GM19468 (cell line): ENCODE data around the gene SH2D1A.
"Not testable (repeated sequence)": the region's sequence is repeated elsewhere in the genome, so short reads cannot be mapped to it uniquely, and the experiment has no call there.

Source experiments
- ATAC-seq: cut with Tn5 transposase; IDR thresholded peaks from one replicate; pipeline ENCODE4 v1.9.1; 2021; ENCODE audit warnings: mild to moderate bottlenecking, moderate library complexity, moderate number of reproducible peaks; ENCODE audit not compliant: unreplicated experiment; ENCODE audit errors: extremely low read depth

Gene SH2D1A

DNA sequence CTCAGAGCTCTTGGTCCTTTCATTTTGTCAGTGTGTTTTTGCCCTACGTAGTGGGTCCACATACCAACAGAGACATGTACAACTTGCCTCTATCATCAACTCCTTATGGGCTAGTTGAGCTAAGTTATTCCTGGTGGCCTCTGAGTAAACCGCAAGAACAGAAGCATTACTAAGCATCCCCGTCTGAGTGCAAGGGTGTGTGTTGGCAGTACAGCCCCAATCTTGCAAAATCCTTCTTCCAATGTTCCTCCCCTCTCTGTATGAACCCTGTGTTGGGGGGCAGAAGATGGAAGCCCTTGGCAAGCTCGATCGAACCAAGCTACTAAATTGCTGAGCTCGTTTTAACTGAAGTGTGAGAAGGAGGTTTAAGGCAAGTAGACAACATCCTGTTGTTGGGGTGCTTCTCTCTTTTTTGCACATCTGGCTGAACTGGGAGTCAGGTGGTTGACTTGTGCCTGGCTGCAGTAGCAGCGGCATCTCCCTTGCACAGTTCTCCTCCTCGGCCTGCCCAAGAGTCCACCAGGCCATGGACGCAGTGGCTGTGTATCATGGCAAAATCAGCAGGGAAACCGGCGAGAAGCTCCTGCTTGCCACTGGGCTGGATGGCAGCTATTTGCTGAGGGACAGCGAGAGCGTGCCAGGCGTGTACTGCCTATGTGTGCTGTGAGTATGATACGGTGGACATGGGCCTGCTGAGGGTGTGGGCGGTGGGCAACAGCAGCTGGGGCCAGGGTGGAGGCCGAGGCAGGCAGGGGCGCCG lies at the start of gene SH2D1A:
TSS of gene SH2D1A (plus strand) at position 447 of the 760 bp plus-strand sequence. CDS start at position 527, 80 bp downstream.
- ATAC-seq, result no peak

DNA sequence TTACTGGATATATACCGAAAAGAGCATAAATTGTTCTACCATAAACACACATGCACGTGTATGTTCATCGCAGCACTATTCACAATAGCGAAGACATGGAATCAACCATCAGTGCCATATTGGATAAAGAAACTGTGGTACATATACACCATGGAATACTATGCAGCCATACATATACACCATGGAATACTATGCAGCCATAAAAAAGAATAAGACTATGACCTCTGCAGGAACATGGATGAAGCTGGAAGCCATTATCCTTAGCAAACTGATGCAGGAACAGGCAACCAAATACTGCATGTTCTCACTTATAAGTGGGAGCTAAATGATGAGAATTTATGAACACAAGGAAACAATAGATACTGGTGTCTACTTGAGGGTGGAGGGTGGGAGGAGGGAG lies 47.0 kb upstream of the SH2D1A start:
- ATAC-seq, result not testable (repeated sequence)

DNA sequence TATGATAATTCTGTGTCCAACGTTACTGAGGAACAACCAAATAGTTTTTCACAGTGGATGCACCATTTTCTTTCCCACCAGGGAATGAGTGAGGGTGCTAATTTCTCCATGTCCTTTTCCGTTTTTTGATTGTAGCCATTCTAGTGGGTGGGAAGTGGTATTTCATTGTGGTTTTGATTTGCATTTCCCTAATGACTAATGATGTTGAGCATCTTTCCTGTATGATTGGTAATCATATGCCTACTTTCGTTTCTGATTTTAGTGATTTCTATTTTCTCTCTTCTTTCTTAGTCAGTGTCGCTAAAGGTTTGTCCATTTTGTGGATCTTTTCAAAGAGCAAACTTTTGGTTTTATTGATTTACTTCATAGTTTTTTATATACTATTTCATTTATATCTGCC lies 46.0 kb upstream of the SH2D1A start:
- no peak for ATAC-seq

DNA sequence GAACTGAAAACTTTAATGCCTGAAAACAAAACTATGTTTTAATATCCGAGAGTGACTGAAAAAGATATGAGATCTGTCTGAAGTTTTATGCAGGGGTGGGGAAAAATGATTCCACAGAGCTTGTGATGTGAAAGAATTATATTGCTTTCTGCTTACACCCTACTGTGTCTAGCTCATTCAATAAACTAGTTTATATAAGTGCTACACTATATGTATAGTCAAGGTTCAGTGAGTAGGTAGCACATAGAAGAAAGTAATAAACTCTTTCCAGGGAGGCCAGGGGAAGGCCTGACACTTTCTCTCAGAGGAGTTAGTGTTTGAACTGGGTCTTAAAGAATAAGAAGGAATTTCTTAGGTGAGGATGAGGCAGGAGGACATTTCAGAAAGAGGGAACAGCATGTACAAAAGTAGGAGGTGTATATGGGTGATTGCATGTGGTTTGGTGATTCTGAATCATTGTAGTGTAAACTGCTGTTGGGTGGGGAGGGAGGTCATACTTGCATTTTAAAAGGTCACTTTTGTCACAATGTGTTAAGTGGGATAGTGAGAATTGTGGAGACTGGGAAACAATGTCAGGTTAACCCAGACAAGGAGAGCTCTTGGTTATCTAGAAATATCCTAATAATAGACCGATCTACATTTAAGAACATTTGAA lies 39.0 kb upstream of the SH2D1A start:
- no peak for ATAC-seq

DNA sequence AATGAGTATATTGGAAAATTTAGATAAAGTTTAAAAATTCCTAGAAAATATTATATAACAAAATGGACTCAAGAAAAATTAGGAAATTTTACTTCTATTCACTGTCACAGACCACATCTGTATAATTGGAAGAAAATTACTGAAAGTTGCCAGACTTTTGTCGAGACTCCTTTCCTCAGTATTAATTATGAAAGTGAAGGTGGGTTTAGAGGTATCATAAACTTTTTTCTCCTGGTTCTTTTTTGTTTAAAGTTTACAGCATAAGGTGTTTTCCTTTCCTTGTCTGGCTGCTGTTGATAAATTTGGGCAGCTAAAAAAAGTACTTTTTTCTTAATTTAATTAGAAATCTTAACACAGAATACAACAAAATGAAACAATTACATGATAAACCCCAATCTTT lies 20.6 kb upstream of the SH2D1A start:
- no peak for ATAC-seq

DNA sequence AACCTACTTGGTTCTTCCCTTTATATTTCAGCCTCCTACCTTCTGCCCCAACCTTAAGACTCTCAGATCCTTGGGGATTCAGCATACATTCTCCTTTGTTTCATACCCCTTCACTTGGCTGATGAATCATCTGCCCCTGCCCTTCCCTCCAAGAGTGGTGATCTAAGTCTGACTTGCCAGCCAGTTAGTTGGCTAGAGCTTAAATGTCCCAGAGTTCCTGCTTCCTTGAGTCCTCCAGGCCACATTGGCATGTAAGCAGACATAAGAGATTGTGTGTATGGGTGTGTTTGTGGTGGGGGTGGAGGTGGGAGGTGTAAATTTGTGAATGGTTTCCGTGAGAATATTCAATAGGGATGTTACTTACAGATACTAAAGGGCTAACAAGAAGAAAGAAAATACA lies 17.6 kb upstream of the SH2D1A start:
- ATAC-seq, result no peak

DNA sequence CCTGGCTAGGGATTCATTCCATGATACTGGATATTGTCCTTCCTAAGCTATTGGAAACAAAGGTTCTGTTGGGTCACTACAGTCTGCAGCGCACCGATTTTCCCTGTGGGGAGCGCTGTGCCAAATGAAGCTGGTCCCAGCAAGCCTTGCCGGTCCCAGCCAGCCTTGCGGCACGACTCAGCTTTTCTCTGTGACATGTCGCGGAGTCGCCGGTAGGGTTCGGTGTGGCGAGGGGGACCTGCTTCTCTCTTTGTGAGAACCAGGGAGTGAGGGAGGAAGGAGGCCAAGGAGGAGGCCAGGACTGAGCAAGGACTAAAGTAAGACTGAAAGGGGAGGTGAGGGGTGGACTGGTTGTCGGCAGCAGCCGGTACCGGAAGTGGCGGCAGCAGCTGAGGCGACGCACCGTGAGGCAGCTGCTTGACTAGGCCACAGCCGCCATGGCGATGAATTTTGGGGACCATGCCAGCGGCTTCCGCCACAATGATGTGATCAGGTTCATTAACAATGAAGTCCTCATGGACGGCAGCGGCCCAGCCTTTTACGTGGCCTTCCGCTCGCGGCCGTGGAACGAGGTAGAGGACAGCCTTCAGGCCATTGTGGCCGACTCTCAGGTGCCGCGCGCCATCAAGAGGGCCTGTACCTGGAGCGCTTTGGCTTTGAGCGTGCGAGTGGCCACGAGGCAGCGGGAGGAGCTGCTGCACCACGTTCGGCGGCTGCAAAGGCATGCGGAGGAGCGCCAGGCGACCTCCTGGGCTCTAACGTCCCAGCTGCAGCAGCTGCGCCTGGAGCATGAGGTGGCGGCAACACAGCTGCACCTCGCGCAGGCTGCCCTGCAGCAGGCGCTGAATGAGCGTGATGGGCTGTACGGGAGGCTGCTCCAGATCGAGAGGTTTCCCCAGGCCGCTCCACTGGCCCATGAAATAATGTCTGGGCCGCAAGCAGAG lies 13.6 kb upstream of the SH2D1A start, which contains the start of gene TEX13D:
TSS of gene TEX13D (plus strand) at position 180 of the 944 bp plus-strand sequence. CDS start at position 438, 258 bp downstream.
- ATAC-seq, result no peak

DNA sequence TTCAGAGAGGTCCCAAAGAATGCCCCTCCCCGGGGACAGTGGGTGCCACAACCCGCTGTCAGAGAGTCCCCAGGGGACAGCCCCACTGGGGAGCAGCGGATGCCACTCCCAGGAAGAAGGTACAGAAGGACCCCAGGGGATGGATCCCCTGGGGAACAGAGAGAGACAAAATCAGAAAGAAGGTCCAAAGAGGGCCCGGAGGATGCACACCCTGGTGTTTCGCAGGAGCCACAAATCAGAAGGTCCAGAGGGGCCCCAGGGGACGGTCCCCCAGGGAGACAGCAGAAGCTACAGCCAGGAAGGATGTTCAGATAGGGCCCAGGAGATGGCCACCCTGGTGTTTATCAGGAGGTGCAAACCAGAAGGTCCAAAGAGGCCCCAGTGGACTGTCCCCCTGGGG lies 12.5 kb upstream of the SH2D1A start:
- ATAC-seq, result no peak

DNA sequence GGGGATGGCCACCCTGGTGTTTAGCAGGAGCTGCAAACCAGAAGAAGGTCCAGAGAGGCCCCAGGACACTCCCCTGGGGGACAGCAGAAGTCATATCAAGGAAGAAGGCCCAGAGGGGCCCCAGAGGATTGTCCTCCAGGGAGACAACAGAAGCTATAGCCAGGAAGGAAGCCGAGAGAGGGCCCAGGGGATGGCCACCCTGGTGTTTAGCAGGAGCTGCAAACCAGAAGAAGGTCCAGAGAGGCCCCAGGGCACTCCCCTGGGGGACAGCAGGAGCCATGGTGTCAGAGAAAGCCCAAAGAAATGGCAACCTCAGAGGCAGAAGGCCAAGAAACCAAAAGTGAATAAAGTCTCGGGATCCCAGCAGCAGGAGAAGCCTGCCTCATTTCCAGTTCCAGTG lies 11.8 kb upstream of the SH2D1A start:
- ATAC-seq, result not testable (repeated sequence)

DNA sequence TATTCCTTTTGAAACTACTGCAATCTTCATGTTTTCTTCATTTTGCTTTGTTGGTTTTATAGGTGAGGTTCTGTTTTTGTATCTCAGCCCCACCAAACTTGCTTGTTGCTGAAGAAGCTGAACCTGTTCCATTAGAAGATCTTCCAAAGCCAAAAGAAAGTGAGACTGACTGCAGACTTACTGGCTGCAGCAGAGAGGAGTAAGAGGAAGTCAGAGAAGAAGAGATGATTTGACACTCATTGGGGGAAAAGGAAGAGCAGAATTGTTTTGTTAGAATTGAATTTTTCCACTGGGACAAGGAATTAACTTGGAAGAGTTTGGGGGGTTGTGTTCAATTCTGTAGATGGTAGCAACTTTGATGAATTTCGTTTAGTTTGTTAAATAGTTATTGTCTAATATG lies 10.8 kb upstream of the SH2D1A start:
- no peak for ATAC-seq

DNA sequence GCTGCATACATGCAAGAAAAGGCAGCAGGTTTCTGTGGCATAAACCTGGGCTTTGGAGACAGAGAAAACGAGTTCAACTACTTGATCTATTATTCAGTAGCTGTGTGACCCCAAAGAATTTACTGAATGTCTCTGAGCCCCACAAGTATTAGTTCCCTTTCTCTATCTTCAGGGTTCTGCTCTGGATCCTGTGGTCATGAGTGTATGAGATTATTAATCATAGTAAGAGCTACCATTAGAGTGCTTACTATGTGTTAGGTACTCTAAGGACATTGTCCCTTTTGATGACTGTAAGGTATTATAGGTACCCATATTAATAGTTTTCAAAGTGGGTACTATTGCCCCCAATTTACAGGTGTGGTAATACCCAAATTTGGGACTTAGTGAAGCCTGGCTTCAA lies 8.4 kb upstream of the SH2D1A start:
- no peak for ATAC-seq

DNA sequence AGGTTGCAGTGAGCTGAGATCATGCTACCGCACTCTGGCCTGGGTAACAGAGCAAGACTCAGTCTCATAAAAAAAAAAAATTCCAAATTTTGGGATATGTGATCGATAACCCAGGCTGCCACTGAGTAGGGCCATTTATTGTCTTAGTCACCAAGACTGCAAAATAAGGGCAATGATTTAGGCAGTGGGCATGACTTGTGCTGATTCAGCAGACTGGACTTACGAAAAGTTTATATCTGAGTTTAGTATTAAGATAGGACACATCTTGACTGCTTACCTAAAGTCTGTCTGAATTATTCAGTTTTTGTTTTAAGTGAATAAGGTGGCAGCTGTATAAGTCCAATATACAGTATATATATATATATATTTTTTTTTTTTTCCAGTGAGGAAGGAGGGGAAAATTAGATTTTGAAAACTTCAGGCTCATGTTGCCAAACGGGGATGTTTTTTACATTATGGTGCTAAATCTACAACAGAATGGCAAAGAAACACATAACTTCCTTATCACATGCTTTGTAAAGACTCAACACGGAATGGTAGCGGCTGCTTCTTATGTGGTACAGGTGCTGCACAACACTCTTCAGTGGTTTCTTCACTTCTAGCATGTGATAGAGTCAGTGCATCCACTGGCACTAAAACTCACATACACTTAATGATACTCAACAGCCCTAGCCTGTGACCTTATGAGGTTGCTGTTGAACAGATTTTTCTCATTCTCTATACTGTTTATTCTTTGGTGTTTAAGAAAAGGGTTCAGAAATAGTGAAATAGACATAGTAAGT lies 7.4 kb upstream of the SH2D1A start:
- ATAC-seq, result no peak

DNA sequence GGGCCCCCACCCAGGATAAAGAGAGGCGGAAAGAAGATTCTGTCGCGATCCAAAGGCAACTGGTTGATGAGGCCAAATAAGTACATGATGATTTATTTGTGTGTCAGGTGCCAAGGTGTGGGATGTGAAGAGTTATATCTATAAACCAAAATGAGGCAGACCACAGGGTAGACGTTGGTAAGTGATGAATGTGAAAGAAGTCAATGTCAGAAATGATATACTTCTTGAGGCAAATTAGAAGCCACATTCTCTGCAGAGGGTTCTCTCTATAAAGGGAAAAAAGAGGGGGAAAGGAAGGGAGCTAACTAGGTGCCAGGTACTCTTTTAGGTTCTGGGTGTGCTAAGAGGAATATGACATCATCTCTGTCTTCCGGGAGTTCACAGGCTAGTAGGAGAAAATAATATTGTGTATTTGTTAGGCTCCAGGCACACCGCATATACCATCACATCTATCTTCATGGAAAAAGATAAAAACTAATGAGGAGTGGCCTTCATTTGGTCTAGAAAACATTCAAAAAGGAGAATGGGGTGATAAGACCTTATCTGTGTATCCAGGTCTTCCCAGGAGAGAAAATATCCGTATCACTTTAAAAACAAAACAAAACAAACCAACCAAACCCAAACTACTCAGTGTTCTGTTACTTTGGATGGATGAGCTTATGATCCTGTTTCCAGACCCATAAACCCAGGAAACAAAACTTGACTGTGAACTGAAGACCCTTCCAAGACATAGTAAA lies 4.8 kb upstream of the SH2D1A start:
- ATAC-seq, result no peak

DNA sequence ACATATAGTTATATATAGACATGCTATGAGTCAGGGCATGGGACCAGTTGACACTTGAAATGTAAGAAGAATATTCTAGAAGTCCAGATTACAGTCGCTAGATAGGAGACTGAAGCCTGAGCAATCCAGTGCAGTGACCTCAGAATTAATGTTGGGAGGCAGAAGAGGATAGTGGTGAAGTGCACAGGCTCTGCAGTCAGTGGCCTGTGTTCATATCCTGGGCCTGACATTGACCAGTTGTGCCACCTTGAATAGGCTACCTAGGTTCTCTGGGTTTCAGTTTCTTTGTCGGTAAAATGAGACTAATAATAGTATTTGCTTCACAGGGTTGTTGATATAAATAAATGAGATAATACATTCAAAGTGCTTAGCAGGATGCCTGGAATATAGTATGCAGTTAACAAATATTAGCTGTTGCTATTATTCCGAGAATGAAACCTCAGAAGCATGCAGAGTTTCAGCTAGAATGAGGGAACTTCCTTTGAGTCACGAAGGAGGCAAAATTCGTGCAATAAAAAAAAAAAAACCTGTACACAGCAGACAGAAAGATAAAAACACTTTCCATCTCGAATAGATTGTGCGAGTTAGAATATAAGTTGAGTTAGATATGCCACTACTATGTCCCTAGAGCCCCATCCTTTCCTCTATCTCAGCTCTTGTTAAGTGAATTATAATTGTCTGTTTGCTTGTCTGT lies 4.0 kb upstream of the SH2D1A start:
- no peak for ATAC-seq

DNA sequence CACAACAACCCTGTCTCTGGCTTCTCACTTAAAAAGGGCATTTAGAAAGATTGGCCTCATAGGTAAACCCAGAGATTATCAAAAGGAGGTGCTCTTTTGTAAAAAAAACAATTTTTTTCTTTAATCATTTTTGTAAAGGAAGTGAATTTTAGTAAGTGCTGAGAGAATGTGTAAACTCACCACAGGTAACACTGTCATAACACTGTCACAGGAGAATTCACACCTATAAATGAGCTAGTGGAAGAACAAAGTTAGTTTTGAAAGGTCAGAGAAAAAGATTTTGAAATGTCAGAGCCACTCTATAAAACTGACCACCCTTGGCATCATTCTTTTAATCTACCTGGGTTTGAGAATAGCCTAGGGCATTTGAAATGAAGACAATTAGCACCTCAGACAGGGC lies 3.3 kb upstream of the SH2D1A start:
- no peak for ATAC-seq

DNA sequence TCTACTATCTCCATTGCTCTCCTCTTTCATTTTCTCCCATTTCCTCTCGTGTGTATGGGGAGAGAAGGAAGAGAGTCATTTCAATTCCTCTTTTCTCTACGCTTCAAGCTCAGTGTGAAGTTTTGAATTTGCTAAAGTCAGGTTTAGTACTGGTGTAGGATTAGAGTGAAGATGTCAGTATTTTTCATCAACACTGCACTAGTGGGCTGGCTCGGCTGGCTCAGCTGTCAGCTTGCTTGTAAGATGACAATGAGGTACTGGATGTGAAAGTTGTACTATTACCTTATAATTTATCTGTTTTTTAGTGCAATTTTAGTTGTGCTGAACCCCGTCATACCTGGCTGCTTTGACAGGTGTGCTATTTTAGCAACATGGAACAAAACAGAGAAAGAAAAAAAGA lies 2.1 kb upstream of the SH2D1A start:
- no peak for ATAC-seq

DNA sequence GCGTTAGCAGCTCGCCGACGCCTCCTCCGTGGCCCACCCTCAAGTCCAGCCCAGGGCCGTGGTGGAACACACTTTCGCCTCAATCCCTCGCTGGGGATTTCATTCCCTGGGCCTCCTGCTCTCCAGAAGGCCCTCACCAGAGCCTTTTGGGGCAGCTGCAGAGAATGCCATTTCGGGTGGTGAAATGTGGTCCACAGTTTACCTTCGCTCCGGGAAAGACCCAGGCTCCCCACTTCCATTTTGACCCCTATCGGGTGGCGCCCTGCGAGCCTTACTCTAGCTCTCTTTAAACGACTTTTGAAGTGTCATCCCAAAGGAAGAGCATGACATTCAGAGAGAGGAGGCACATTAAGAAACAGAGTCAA lies 496 bp downstream of the SH2D1A start:
- no peak for ATAC-seq

DNA sequence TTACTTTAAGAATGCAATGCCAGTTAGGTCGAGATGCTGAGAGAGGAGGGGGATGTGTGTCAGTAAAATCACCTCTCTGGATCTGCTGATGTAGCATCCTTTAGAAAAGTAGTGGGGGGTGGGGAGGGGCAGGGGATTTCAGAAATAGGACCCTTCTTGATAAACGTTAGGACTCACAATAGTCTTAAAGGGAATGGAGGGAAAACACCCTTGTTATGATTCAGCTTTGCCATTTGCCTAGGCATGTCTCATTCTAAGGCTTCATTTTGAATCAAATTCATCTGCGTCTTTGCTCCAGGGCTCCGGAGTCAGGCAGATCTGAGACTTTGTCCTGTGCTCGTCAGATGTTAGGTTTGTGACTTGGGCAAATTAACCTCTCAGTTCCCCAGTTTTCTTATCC lies 879 bp downstream of the SH2D1A start:
- ATAC-seq, result no peak

DNA sequence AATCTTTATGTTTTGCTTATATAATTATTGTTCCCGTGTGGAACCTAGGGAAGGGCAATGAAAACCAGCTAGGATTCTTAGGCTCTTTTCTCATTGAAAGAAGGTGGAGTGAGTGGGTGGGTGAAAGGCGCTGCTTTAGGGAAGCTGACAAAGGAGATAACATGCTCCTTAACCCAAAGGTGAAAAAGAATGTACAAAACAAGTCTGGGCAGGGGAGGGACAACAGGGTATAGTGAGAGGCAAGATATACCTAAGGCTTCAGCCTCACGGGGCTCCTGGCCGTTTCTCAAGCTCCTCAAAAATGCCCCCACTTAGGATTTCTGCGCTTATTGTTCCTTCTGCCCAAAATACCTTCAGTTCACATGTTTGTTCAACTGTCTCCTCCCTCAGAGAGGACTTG lies 1.8 kb downstream of the SH2D1A start:
- no peak for ATAC-seq
